Parathyroid adenoma (tissue), 2 donors: ENCODE results near the gene HOXB8.

Experiments used
- H2AFZ ChIP-seq: fragments of 300-600 bp; sonication (generic); one replicate; pipeline ENCODE4 v1.7.0; 2017; ENCODE audit warnings: antibody characterized with exemption, mild to moderate bottlenecking
- H3K27ac ChIP-seq: fragments of 300-600 bp; sonication (generic); one replicate; pipeline ENCODE4 v1.7.0; 2017
- H3K27me3 ChIP-seq: fragments of 300-600 bp; sonication (generic); one replicate; pipeline ENCODE4 v1.7.0; 2017; ENCODE audit warnings: low read length; ENCODE audit not compliant: control insufficient read depth, insufficient read depth
- H3K36me3 ChIP-seq: fragments of 300-600 bp; sonication (generic); one replicate; pipeline ENCODE4 v1.7.0; 2017; ENCODE audit warnings: low read length; ENCODE audit not compliant: control insufficient read depth, insufficient read depth
- H3K4me1 ChIP-seq: fragments of 300-600 bp; sonication (generic); one replicate; pipeline ENCODE4 v1.7.0; 2017; ENCODE audit warnings: control low read depth
- H3K4me2 ChIP-seq: fragments of 300-600 bp; sonication (generic); one replicate; pipeline ENCODE4 v1.7.0; 2017; ENCODE audit warnings: low read length
- H3K4me3 ChIP-seq: fragments of 300-600 bp; sonication (generic); one replicate; pipeline ENCODE4 v1.7.0; 2017; ENCODE audit warnings: low read depth, low read length
- H3K79me2 ChIP-seq: fragments of 300-600 bp; sonication (generic); one replicate; pipeline ENCODE4 v1.7.0; 2017; ENCODE audit warnings: control low read depth
- H3K9ac ChIP-seq: fragments of 300-600 bp; sonication (generic); one replicate; pipeline ENCODE4 v1.7.0; 2017; ENCODE audit warnings: mild to moderate bottlenecking
- H3K9me3 ChIP-seq: fragments of 300-600 bp; sonication (generic); one replicate; pipeline ENCODE4 v1.7.0; 2017; ENCODE audit warnings: low read length; ENCODE audit not compliant: control insufficient read depth
- CTCF ChIP-seq: fragments of 300-600 bp; sonication (generic); IDR thresholded peaks from one replicate; pipeline ENCODE4 v1.7.0; 2017; ENCODE audit warnings: antibody characterized with exemption, mild to moderate bottlenecking
- donor health status: primary hyperparathyroidism.

The HOXB8 gene

GRCh38 chr17:48644910-48645557 lies 29.9 kb upstream of the HOXB8 start:
- no peaks in the 10 kb centered on the region for H3K4me1 ChIP-seq
- no peaks in the 10 kb centered on the region for H3K36me3 ChIP-seq
- no peak for TF ChIP-seq CTCF
- no peak overlapping the region for H3K4me2 ChIP-seq
- H3K9ac ChIP-seq = no peak overlapping the region
- H3K4me3 ChIP-seq = no peak overlapping the region
- H3K9me3 ChIP-seq = no peaks in the 10 kb centered on the region
- H3K79me2 ChIP-seq = no peaks in the 10 kb centered on the region
- no peak overlapping the region for H3K27ac ChIP-seq
- H3K27me3 ChIP-seq = peaks cover 21% of the 10 kb centered on the region
- H2AFZ ChIP-seq = no peak overlapping the region

- peaks cover 25% of the 10 kb centered on the region for H3K27me3 ChIP-seq
- TF ChIP-seq CTCF = no peak
- no peak overlapping the region for H3K27ac ChIP-seq
- H3K9me3 ChIP-seq = no peaks in the 10 kb centered on the region
- H3K79me2 ChIP-seq = no peaks in the 10 kb centered on the region
- H2AFZ ChIP-seq = no peak overlapping the region
- no peaks in the 10 kb centered on the region for H3K4me1 ChIP-seq
- H3K36me3 ChIP-seq = no peaks in the 10 kb centered on the region
- H3K9ac ChIP-seq = no peak overlapping the region
- H3K4me2 ChIP-seq = no peak overlapping the region
- H3K4me3 ChIP-seq = no peak overlapping the region
These were observed 29.1 kb upstream of the HOXB8 start for GRCh38 chr17:48644159-48644558.

- Histone ChIP-seq H3K9me3 (no peaks in the 10 kb centered on the region), H3K9ac (no peak overlapping the region), H3K36me3 (no peaks in the 10 kb centered on the region), H2AFZ (no peak overlapping the region), H3K4me3 (no peak overlapping the region), H3K4me2 (no peak overlapping the region), H3K4me1 (no peaks in the 10 kb centered on the region), H3K27me3 (peaks cover 25% of the 10 kb centered on the region), H3K27ac (no peak overlapping the region), H3K79me2 (no peaks in the 10 kb centered on the region)
- TF ChIP-seq CTCF = no peak
These were observed 28.6 kb upstream of the HOXB8 start for GRCh38 chr17:48643697-48644012.

GRCh38 chr17:48642843-48643696 lies 28.0 kb upstream of the HOXB8 start:
- Histone ChIP-seq H3K79me2 (no peaks in the 10 kb centered on the region), H3K4me2 (no peak overlapping the region), H3K27ac (no peak overlapping the region), H3K36me3 (no peaks in the 10 kb centered on the region), H3K27me3 (peaks cover 25% of the 10 kb centered on the region), H3K9me3 (no peaks in the 10 kb centered on the region), H3K9ac (no peak overlapping the region), H3K4me3 (no peak overlapping the region), H3K4me1 (no peaks in the 10 kb centered on the region), H2AFZ (no peak overlapping the region)
- no peak for TF ChIP-seq CTCF
